ENCODE measurements around the gene FYN.
"Not testable (repeated sequence)": the region's sequence is repeated elsewhere in the genome, so short reads cannot be mapped to it uniquely, and the experiment has no call there.

FYN gene

GRCh38 chr6:111873178-111874024 lies at the start of gene FYN:
TSS of gene FYN (minus strand) at chr6:111873452. CDS start at chr6:111720051, 153,401 bp downstream.
- DNase-seq = peak; percentile 95 to 99 (median 98)

GRCh38 chr6:111922454-111923297 lies 49.4 kb upstream of the FYN start:
- DNase-seq = no peak

- DNase-seq = no peak
These were observed 47.9 kb upstream of the FYN start for GRCh38 chr6:111921103-111921502.

GRCh38 chr6:111920578-111920977 lies 47.3 kb upstream of the FYN start:
- no peak for DNase-seq

GRCh38 chr6:111918825-111919224 lies 45.6 kb upstream of the FYN start:
- DNase-seq = no peak

- no peak for DNase-seq
These were observed 43.5 kb upstream of the FYN start for GRCh38 chr6:111916747-111917146.

- DNase-seq = no peak
These were observed 41.4 kb upstream of the FYN start for GRCh38 chr6:111914617-111915016.

GRCh38 chr6:111912904-111913303 lies 39.7 kb upstream of the FYN start:
- DNase-seq = no peak

- DNase-seq = no peak
These were observed 38.2 kb upstream of the FYN start for GRCh38 chr6:111911428-111911827.

- DNase-seq = no peak
These were observed 36.0 kb upstream of the FYN start for GRCh38 chr6:111909238-111909637.

GRCh38 chr6:111908365-111908764 lies 35.1 kb upstream of the FYN start:
- not testable (repeated sequence) for DNase-seq

GRCh38 chr6:111900735-111901134 lies 27.5 kb upstream of the FYN start:
- no peak for DNase-seq

GRCh38 chr6:111899531-111899930 lies 26.3 kb upstream of the FYN start:
- DNase-seq = no peak

GRCh38 chr6:111898452-111898851 lies 25.2 kb upstream of the FYN start:
- no peak for DNase-seq

GRCh38 chr6:111894951-111895350 lies 21.7 kb upstream of the FYN start:
- no peak for DNase-seq

GRCh38 chr6:111894272-111894671 lies 21.0 kb upstream of the FYN start:
- DNase-seq = no peak

- no peak for DNase-seq
These were observed 19.2 kb upstream of the FYN start for GRCh38 chr6:111892431-111892830.

- DNase-seq = no peak
These were observed 17.7 kb upstream of the FYN start for GRCh38 chr6:111890988-111891387.

GRCh38 chr6:111888928-111889695 lies 15.9 kb upstream of the FYN start:
- no peak for DNase-seq

- DNase-seq = not testable (repeated sequence)
These were observed 13.5 kb upstream of the FYN start for GRCh38 chr6:111886793-111887192.

- no peak for DNase-seq
These were observed 12.2 kb upstream of the FYN start for GRCh38 chr6:111885373-111886027.

- DNase-seq = no peak
These were observed 10.8 kb upstream of the FYN start for GRCh38 chr6:111884068-111884467.

Measured in activated naive CD4-positive, alpha-beta T cell (primary cell).